ENCODE data around the gene S1PR2.
"Not testable (repeated sequence)": the region's sequence is repeated elsewhere in the genome, so short reads cannot be mapped to it uniquely, and the experiment has no call there.

S1PR2 gene

GRCh38 chr19:10195199-10195519 is 36.0 kb downstream of the S1PR2 start:
- no peak for DNase-seq

DNA sequence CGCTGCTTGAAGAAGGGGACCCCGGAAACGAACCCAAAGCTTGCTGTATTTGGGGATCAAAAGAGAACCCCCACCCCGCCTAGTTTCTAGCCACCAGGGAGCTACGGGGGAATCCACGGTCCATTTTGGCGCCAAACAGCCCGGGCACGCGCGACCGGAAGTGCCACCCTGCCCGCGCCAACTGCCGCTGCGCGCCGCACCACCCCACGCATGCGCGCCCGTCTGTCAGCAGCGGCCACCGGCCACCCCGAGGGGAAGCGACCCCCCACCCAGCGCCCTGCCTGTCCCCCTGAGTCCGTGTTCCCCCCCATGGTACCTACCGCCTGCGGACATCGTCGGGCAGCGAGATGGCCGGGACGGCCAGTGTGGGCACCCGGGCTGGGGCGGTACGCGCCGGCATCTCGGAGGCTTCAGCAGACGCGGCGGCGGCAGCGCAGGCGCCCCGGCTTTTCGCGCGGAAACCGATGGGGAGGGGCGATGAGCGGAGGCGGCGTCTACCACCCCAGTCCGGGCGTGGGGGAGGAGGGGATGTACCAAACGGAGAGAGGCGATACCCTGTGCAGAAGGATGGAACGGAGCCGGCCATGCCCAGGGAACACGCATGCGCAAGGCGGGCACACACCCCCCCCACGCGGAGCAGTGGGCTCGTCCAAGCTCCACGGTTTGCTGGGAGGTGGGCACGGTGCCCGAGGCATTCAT is 36.5 kb downstream of the S1PR2 start, which contains the start of gene DNMT1:
TSS of gene DNMT1 (minus strand) at position 454 of the 699 bp plus-strand sequence. CDS start at position 400, 54 bp downstream.
- DNase-seq: peak; percentile 98
- TF ChIP-seq POLR2A (IDR thresholded peaks at IDR 0.05; ENCODE audit: low read length) (peak; percentile 95), GATA1 (IDR thresholded peaks at IDR 0.05; ENCODE audit: low read depth, low read length) (no peak)

More at GRCh38 chr19:10195199-10195519, 36.0 kb downstream of the S1PR2 start:
- TF ChIP-seq GATA1 (IDR thresholded peaks at IDR 0.05; ENCODE audit: low read depth, low read length) (no peak), POLR2A (IDR thresholded peaks at IDR 0.05; ENCODE audit: low read length) (no peak)

DNA sequence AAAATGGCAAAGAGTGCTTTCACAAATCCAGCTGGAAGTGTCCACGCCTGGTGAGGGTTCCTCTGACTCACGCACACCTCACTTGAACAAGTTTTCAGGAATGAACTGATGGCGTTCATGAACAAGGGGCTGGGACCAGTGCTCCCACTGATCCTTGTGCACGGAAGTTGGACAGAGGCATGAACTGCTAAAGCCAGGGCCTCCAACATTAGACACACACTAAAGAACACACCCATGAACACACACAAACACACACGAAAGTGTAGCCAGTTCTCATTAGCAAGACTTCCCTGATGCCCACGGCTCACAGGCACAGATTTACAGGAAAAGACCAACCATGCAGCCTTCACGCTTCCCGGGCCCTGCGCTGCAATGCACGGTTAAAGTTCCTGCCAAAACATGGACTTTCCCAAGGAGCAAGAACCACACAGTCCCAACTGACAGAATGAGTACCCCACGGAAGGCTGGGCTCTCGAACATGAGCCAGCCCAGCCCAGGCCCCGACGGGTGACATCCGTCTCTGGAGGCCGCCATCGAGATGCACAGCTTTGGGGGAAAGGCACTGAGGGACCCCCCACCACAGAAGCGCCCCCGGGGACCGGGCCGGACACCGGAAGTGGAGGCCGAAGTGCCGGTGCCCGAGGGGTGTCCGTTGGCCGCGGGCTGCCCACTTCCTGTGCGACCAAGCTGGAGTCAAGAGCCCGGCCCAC is 37.2 kb downstream of the S1PR2 start:
- TF ChIP-seq GATA1 (IDR thresholded peaks at IDR 0.05; ENCODE audit: low read depth, low read length) (no peak), POLR2A (IDR thresholded peaks at IDR 0.05; ENCODE audit: low read length) (no peak)
- peak; percentile 55 to 70 for DNase-seq

DNA sequence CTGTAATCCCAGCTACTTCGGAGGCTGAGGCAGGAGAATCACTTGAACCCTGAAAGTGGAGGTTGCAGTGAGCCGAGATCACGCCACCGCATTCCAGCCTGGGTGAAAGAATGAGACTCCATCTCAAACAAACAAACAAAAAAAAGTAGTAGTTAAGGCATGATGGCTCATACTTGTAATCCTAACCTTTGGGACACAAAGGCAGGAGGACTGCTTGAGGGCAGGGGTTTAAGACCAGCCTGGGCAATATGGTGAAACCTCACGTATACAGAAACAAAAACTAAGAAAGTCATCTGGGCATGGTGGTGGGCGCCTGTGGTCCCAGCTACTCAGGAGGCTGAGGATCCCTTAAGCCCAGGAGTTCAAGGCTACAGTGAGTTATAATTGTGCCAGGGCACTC is 38.2 kb downstream of the S1PR2 start:
- TF ChIP-seq POLR2A (IDR thresholded peaks at IDR 0.05; ENCODE audit: low read length): no peak
- TF ChIP-seq GATA1 (IDR thresholded peaks at IDR 0.05; ENCODE audit: low read depth, low read length): no peak
- no peak for DNase-seq

- no peak for DNase-seq
These were observed 39.8 kb downstream of the S1PR2 start for GRCh38 chr19:10191347-10191746.

DNA sequence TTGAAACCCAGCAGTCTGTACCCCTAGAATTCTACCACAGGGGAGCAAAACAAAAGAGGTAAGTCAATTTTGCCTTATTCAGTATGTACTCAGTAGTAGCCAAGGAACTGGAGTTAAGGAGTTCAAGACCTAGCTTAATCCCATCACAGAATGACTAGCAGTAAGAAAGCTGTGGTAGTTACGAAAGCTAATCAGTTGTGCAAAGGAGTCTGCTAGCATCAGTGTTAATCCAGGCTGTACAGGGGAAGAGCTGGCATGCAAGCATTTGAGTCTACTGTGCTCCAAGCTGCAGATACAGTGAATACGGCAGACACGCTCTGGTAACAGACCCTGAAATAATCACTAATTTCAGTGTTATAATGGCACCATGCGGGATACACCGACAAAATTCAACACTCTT is 41.1 kb downstream of the S1PR2 start:
- DNase-seq: peak in 1 of 2 experiments; percentile 15
- TF ChIP-seq GATA1 (IDR thresholded peaks at IDR 0.05; ENCODE audit: low read depth, low read length) (no peak), POLR2A (IDR thresholded peaks at IDR 0.05; ENCODE audit: low read length) (no peak)

More at GRCh38 chr19:10191347-10191746, 39.8 kb downstream of the S1PR2 start:
- TF ChIP-seq POLR2A (IDR thresholded peaks at IDR 0.05; ENCODE audit: low read length) (no peak), GATA1 (IDR thresholded peaks at IDR 0.05; ENCODE audit: low read depth, low read length) (no peak)

- no peak for DNase-seq
- TF ChIP-seq POLR2A (IDR thresholded peaks at IDR 0.05; ENCODE audit: low read length) (no peak), GATA1 (IDR thresholded peaks at IDR 0.05; ENCODE audit: low read depth, low read length) (no peak)
These were observed 41.5 kb downstream of the S1PR2 start for GRCh38 chr19:10189616-10190015.

GRCh38 chr19:10187315-10187714 is 43.8 kb downstream of the S1PR2 start:
- DNase-seq: no peak
- TF ChIP-seq GATA1 (IDR thresholded peaks at IDR 0.05; ENCODE audit: low read depth, low read length): no peak
- TF ChIP-seq POLR2A (IDR thresholded peaks at IDR 0.05; ENCODE audit: low read length): no peak

GRCh38 chr19:10184636-10185035 is 46.5 kb downstream of the S1PR2 start:
- TF ChIP-seq GATA1 (IDR thresholded peaks at IDR 0.05; ENCODE audit: low read depth, low read length): no peak
- TF ChIP-seq POLR2A (IDR thresholded peaks at IDR 0.05; ENCODE audit: low read length): no peak
- DNase-seq: no peak

GRCh38 chr19:10183926-10184325 is 47.2 kb downstream of the S1PR2 start:
- no peak for DNase-seq
- TF ChIP-seq POLR2A (IDR thresholded peaks at IDR 0.05; ENCODE audit: low read length) (no peak), GATA1 (IDR thresholded peaks at IDR 0.05; ENCODE audit: low read depth, low read length) (no peak)

DNA sequence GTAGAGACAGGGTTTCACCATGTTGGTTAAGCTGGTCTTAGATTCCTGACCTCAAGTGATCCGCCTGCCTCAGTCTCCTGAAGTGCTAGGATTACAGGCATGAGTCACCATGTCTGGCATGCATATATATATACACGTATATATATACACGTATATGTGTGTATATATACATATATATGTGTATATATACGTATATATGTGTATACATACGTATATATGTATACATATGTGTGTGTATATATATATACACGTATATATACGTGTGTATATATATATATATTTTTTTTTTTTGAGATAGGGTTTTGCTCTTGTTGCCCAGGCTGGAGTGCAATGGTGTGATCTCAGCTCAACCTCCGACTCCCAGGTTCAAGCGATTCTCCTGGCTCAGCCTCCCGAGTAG is 48.3 kb downstream of the S1PR2 start:
- no peak for DNase-seq
- no peak for TF ChIP-seq GATA1 (IDR thresholded peaks at IDR 0.05; ENCODE audit: low read depth, low read length)
- TF ChIP-seq POLR2A (IDR thresholded peaks at IDR 0.05; ENCODE audit: low read length): no peak

GRCh38 chr19:10182076-10182475 is 49.1 kb downstream of the S1PR2 start:
- TF ChIP-seq GATA1 (IDR thresholded peaks at IDR 0.05; ENCODE audit: low read depth, low read length) (no peak), POLR2A (IDR thresholded peaks at IDR 0.05; ENCODE audit: low read length) (no peak)
- DNase-seq: no peak

DNA sequence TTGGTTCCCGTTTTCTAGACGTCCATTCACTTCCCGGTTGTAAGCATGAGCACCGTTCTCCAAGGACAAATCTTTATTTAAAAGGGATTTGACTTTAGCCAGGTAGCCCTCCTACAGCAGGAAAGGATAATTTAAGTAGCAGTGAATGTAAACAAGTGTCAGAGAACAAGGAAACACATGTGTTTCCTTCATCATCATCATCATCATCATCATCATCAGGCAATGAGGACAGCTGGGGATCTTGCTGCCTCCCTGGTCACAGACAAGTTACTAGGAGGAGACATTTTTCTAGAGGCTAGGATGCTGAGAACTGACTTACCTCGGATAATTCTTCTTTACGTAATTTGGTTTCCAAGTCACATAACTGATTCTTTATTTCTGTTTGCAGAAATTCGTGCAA is 50.7 kb downstream of the S1PR2 start:
- no peak for TF ChIP-seq POLR2A (IDR thresholded peaks at IDR 0.05; ENCODE audit: low read length)
- no peak for TF ChIP-seq GATA1 (IDR thresholded peaks at IDR 0.05; ENCODE audit: low read depth, low read length)
- DNase-seq: no peak

- not testable (repeated sequence) for DNase-seq
These were observed 51.1 kb downstream of the S1PR2 start for GRCh38 chr19:10180024-10180423.

DNA sequence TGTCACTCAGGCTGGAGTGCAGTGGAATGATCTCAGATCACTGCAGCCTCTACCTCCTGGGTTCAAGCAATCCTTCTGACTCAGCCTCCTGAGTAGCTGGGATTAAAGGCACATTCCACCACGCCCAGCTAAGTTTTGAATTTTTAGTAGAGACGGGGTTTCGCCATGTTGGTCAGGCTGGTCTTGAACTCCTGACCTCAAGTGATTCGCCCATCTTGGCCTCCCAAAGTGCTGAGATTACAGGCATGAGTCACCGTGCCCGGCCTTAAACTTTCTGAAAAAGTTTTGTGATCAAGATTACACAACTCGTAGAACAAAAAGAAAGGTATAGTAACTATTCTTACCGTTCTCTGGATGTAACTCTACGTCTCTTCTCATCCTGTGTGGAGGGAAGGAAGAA is 57.6 kb downstream of the S1PR2 start:
- no peak for TF ChIP-seq GATA1 (IDR thresholded peaks at IDR 0.05; ENCODE audit: low read depth, low read length)
- no peak for TF ChIP-seq POLR2A (IDR thresholded peaks at IDR 0.05; ENCODE audit: low read length)
- no peak for DNase-seq
